ENCODE results near the gene CDC42SE2. TPM values are rescaled to one million over a fixed set of nuclear protein-coding genes. Genes with fewer than 3 reads are reported as not detected.

CDC42SE2 gene
- total RNA-seq, 1 experiment from 2014 or later = 23.2 TPM

DNA sequence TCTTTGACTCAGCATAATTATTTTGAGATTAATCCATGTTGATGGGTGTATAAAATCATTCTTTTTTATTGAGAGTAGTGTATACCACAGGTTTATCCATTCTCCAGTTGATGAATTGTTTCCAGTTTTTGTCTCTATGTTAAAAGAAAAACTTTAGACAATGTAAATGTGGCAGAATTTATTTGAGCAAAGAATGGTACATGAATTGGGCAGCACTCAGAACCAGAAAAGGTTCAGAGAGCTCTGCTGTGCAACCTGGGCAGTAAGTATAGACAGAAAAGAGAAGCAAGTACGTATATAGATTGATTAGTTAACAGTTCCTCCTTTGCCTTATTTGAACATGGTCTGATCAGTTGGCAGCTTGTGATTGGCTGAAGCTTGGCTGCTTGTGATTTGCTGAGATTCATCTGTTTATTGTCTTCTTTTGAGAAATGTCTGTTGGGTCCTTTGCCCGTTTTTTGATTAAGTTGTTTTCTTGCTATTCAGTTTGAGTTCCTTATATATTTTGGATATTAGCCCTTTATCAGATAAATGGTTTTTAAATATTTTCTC, 41.4 kb downstream of the CDC42SE2 start:
- Histone ChIP-seq H2BK12ac (ENCODE audit: insufficient read length, low read depth, low read length) (no peak overlapping the region), H4K5ac (ENCODE audit: insufficient read length, low read depth, low read length) (no peak overlapping the region), H4K8ac (replicated peaks; ENCODE audit: insufficient read length, low read depth, low read length) (no peak overlapping the region), H2AK5ac (ENCODE audit: insufficient read length, low read length) (no peak overlapping the region), H2BK20ac (ENCODE audit: low read depth, low read length, poor library complexity, severe bottlenecking) (no peak overlapping the region), H3K4me2 (ENCODE audit: insufficient read depth, insufficient read length, low read length) (no peak overlapping the region), H2BK120ac (ENCODE audit: low read depth, low read length, poor library complexity, severe bottlenecking) (no peak overlapping the region), H3K27ac (ENCODE audit: insufficient read length, low read depth, low read length) (no peak overlapping the region), H4K20me1 (ENCODE audit: control insufficient read depth, insufficient read depth, insufficient read length) (no peaks in the 10 kb centered on the region), H3K18ac (ENCODE audit: insufficient read length, low read depth, low read length) (no peak overlapping the region), H3K4ac (ENCODE audit: low read depth, low read length) (no peak overlapping the region), H3K9me3 (ENCODE audit: control insufficient read depth, low read depth, low read length) (no peaks in the 10 kb centered on the region), H3K23ac (ENCODE audit: insufficient read length, low read depth, low read length) (no peak overlapping the region), H3K79me2 (ENCODE audit: insufficient read depth, low read length) (peaks cover 2% of the 10 kb centered on the region; the same call in 1 of the 2 replicates), H3K4me1 (ENCODE audit: insufficient read depth, low read length) (no peaks in the 10 kb centered on the region), H2AFZ (ENCODE audit: low read length) (no peak overlapping the region), H3K56ac (ENCODE audit: insufficient read length, low read depth, low read length) (no peak overlapping the region), H2BK5ac (ENCODE audit: insufficient read length, low read length) (no peak overlapping the region), H4K91ac (ENCODE audit: insufficient read length, low read depth, low read length) (no peak overlapping the region), H3K14ac (ENCODE audit: insufficient read depth, low read length) (no peak overlapping the region), H3K27me3 (ENCODE audit: insufficient read depth, low read length) (no peaks in the 10 kb centered on the region), H3K9ac (ENCODE audit: extremely low read depth, insufficient read length, low read length) (no peak overlapping the region), H3K79me1 (ENCODE audit: insufficient read depth, low read depth, low read length, poor library complexity, severe bottlenecking) (peaks cover 4% of the 10 kb centered on the region), H3K23me2 (ENCODE audit: insufficient read length, low read depth, low read length, poor library complexity, severe bottlenecking) (no peaks in the 10 kb centered on the region), H2BK15ac (ENCODE audit: low read depth, low read length) (no peak overlapping the region), H3T11ph (ENCODE audit: low read length) (no peak overlapping the region)
- Mint-ChIP-seq H3K36me3 (ENCODE audit: insufficient read depth in 1 of 3, low read depth in 3 of 3) (peaks cover 6 to 14% (median 8%) of the 10 kb centered on the region in 3 experiments; a peak in 5 of 7 replicates), H3K9me3 (peaks cover 11 to 15% of the 10 kb centered on the region in 2 experiments; a peak in 4 of 5 replicates), H3K4me1 (no peaks in the 10 kb centered on the region), H3K4me3 (no peak overlapping the region), H3K27ac (0 out of 7 replicates have a peak overlapping the region, but pooled peaks of 2 of the 3 experiments have one; percentile 29 to 34), H3K27me3 (ENCODE audit: low read depth) (no peaks in the 10 kb centered on the region; the same call in 1 of the 2 replicates)
- TF ChIP-seq, protein P1, sequence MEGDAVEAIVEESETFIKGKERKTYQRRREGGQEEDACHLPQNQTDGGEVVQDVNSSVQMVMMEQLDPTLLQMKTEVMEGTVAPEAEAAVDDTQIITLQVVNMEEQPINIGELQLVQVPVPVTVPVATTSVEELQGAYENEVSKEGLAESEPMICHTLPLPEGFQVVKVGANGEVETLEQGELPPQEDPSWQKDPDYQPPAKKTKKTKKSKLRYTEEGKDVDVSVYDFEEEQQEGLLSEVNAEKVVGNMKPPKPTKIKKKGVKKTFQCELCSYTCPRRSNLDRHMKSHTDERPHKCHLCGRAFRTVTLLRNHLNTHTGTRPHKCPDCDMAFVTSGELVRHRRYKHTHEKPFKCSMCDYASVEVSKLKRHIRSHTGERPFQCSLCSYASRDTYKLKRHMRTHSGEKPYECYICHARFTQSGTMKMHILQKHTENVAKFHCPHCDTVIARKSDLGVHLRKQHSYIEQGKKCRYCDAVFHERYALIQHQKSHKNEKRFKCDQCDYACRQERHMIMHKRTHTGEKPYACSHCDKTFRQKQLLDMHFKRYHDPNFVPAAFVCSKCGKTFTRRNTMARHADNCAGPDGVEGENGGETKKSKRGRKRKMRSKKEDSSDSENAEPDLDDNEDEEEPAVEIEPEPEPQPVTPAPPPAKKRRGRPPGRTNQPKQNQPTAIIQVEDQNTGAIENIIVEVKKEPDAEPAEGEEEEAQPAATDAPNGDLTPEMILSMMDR (conservative IDR thresholded peaks at IDR 0.05) = no peak
- WGBS (ENCODE audit: extremely low coverage, insufficient read length, low lambda C conversion rate) = no CpG with 5 or more reads among the region's 2 CpGs
- no peak for DNase-seq
